Stimulated activated CD4-positive, alpha-beta T cell treated with anti-CD3 and anti-CD28 coated beads, Interleukin-12 subunit alpha, Interleukin-12 subunit beta, amount 100 ng/mL, for 24 hours (primary cell): ENCODE results near the gene GRAMD4.
A peak's percentile ranks its signal among the peaks of the same experiment; 100 is the strongest.

Experiments used
- DNase-seq, 2 experiments: peaks; one replicate each; pipeline ENCODE4 v3.0.0-alpha.2; 2020; ENCODE audit warnings: low read depth in 2 of 2

GRAMD4 gene

GRCh38 chr22:46671824-46672432, 51.7 kb downstream of the GRAMD4 start:
- DNase-seq, result no peak

GRCh38 chr22:46672731-46673130, 52.5 kb downstream of the GRAMD4 start:
- no peak for DNase-seq

- no peak for DNase-seq
Measured at GRCh38 chr22:46673205-46673604, 53.0 kb downstream of the GRAMD4 start.

- DNase-seq, result no peak
Measured at GRCh38 chr22:46673662-46674236, 53.6 kb downstream of the GRAMD4 start.

DNA sequence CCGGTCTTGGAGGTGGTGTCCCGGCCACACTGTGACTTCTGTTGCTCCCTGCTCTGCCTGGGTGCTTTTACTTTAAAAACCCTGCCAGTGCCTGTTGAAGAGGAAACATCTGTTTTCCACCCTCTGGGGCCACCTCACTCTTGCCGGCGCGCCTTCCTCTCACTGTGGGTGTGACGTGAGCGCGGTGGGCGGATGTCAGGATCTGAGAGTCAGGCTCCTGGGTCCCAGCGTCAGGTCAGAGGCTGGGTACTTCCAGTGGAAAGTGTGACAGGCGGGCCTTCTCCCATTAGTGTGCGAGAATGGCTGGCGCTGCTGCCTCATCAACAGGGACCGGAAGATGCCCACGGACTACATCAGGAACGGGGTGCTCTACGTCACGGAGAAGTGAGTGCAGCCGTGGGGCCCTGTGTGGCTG, 54.2 kb downstream of the GRAMD4 start:
- peak; percentile 89 to 98 for DNase-seq

DNA sequence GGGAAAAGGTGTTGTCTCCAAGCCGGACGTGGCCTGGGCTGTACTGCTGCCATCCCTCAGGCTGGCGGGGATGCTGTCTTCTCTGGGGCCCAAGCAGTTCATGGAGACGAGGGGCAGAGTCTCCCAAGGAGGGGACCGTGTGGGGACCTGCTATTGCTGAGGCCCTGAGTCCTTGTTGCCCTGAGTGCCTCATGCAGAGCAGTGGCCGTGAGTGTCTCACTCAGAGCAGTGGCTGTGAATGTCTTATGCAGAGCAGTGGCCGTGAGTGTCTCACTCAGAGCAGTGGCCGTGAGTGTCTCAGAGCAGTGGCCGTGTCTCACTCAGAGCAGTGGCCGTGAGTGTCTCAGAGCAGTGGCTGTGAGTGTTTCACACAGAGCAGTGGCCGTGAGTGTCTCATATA, 54.7 kb downstream of the GRAMD4 start:
- DNase-seq, result peak in 1 of 2 experiments; percentile 9

DNA sequence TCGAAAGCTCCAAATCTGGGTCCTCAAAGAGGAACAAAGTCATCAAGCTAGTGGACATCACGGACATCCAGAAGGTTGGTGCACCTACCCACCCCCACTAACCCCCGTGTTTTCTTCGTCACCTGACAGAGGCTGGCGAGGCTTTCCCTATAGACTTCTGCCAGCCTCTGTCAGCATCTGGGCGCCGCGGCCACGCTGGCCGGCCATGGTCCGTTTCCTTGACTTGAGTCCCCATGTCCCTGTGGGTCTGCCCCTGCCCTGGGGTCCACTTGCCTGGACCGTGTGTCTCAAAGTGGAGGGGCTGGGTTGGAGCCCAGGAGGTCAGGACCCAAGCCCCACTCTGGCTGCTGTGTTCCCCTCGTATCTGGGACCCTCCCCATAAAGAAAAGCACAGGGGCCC, 55.3 kb downstream of the GRAMD4 start:
- DNase-seq, result no peak

- no peak for DNase-seq
Measured at GRCh38 chr22:46675938-46676337, 55.8 kb downstream of the GRAMD4 start.

GRCh38 chr22:46676479-46676878, 56.3 kb downstream of the GRAMD4 start:
- DNase-seq, result no peak

DNA sequence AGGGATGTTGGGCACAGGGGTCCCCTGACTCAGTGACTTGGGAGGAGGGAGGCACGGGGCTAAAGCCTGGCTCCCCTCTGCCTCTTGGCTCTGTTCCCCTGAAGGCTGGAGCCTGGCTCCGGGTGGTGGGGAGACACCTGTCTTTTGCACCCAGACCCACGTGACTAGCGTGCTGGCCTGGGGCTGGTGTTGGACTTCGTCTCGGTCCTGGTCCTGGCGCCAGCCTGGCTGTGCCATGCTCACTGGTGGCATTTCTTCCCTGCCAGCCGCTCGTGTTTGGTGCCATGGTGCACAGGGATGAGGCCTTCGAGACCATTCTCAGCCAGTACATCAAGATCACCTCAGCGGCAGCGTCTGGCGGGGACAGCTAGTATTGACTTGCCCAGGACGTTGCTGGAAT, 56.7 kb downstream of the GRAMD4 start:
- DNase-seq, result no peak

DNA sequence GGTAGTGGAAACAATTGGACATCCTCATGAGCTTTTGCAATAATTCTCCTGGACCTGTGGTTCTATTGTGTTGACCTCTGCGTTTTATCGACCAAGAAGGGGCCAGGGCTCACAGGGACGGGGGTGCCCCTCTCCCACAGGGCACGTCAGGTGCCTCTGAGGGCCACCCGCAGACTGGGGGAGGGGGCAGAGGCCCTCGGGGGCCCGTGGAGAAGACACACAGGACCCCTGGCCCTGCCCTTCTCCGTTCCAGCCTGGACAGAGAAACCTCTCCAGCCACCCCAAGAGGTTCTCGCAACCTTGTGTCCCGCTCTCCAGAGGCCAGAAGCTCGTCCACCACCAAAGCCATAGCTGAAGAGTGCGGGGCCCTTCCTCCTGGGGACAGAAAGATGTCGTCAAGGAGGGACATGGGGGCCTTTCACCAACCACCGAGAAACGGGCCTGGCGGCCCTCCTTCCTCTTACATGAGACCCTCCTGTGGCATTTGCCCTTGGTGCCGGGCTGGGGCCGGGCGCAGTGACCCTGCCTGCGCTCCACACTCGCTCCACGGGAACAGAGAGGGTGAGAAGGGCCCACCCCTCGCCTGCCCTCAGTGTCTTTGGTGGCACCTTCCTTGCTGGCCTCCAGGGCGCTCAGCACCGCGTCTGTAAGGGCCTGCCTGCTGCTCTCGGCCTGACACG, 57.3 kb downstream of the GRAMD4 start:
- DNase-seq, result no peak

DNA sequence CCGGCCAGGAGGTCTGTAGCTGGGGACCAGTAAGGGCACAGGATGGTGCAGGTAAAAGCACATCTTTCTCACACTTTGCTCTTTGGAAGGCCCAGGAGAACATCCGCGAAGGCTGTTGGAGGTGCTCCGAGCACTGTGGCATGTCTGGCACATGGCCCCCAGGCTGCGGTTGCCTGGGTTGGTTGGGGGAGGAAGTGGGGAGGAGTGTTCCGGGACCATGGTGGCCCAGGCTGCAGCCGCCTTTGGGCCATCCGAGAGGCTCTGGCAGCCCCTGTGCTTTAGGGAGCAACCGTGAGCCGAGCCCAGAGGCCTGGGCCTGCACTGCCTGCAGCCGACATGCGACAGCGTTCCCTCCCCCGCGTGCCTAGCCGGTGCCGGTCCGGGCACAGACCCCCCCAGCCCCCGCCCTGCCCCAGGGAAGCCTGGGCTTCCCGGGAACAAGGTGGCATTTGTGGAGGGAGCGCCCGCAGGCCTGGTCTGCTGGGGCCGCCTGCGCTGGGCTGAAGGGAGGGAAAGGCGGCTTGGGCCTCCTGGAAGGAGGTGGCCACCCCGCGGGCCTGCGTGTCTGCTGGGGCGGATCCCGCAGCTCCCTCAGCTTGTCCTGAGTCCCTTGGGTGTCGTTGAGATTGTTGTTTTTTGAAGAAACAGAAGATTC, 57.9 kb downstream of the GRAMD4 start:
- DNase-seq, result no peak

DNA sequence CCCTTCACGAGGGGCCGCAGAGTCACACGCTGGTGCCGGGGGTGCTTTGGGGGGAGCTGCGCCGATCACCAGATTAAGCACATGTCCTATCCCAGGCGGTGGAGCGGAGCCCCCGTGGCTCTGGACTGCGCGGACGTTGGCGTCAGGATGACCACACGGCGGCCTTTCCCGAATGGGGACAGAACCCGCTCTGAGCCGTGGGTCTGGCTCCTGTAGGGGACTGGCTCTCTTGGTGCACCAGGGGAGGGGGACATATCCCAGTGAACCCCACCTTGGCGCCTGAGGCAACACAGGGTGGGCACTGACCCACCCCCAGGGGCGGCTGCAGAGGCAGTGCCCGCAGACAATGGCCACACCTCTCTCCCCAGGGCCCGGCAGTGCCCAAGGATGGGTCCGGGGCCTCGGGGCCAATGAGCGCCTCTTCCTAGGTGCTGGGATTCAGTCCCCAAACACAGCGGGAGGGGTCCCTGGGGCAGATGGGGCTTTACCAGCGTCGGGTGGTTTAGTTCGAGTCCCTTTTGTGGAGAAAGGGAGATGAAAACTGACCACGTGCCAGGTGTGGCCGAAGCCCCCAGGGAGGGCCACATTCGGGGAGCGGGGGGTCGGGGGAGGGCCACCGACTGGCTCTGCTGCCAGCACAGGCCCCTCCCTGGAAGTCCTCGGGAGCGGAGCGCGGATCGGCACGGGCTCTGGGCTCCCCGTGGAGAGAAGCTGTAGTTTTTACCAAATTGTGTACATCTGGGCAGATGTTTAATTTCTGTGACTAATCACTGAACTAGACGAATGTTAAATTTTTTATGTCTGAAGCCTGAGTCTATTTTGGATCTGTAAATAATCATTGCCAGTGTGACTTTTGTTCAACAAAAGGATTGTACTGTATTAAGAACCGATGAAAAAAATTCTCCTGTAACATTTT, 58.9 kb downstream of the GRAMD4 start:
- DNase-seq, result no peak

DNA sequence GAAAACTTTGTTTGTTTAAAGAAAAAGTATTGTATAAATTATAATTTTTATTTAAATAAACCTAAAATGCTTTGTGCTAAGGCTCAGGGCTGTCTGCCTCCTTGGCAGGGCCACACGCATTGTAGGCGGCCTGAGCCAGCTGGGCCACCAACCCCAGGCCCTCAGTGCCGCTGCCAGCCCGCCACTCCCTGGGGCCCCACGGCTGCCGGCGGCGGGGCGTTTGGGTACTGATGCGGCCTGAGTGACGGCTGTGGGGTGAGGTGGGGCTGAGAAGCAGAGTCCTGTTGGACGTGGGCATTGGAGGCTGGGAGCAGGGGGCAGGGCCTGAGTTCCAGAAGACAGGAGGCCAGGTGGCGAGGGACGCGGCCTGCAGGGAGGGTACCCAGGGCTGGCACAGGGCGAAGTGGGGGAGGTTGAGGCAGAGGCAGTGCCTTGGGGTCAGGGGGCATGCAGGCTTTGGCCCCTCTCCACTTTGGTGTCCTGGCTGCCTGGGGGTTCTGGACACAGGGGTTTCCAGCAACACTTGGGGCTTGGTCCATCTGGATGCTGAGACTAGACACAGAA, 59.6 kb downstream of the GRAMD4 start:
- no peak for DNase-seq

DNA sequence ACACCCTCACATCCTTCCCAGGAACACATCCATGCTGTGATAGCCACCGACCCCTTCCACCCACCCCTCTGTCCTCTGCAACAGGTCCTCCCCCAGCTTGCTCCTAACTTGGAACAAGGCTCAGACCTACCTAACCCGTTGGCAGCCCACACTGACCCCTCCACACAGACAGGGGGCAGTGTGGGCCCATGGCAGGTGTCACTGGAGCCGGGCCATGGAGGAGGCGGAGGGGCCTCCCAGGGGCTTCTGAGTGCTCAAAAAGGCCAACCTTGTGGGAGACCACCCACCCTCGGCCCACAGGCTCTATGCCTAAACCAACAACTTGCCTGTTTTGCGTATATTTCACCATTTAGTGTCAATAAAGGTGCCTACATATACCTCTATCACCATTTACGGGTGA, 60.8 kb downstream of the GRAMD4 start:
- DNase-seq, result no peak

- DNase-seq, result no peak
Measured at GRCh38 chr22:46682011-46682731, 62.0 kb downstream of the GRAMD4 start.

DNA sequence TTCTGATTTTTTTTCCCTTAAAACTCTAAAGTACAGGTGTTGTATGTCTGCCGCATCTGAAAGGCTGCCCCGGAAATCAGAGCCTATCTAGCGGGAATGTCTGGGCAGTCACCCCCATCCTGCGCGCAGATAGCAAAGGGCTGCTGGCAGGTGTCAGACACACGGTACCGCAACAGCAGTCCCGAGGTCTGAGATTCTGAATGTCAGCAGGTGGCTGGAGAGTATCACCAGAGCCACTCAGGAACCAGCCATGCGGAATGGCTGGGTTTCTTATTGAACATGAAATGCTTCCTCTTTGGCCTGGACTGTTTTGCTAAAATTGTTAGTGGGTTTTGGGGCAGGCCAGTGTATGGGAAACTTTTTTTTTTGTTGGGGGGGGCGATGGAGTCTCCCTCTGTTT, 64.5 kb downstream of the GRAMD4 start:
- DNase-seq, result no peak

DNA sequence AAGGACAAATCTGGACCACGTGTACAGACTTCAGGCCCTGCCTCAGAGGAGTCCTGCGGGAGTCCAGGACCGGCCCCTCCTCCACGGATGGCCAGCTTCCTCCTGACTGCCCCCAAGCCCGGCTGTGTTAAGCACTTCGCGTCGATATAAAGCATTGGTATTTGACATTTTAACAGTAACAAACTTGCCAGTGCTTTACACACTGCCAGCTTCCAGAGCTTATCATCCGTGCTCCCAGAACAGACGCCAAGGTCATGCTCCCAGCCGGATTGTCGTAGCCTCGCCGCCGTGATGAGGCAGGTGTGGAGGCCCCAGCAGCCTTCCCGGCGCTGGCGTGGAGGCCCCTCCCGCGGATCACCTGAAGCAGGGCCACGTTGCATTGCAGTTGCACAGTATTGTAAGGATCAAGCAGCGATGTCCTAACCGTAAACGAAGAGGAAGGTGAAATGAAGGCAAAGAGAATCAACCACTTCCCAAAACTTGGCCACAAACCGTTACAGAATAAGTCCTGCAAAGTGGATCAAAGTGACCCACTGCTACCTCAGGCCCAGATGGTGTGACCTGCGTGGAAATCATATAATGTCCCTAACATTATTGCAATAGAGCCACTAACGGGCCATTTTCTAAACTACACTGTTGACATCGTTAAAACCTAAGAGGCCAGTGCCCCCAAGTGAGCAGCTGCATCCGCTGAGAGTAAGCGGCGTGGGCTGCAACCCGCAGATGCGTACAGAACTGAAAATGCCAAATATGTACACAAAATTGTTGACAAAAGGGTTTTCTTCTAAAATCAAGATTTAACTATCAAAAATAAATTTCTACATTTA, 66.2 kb downstream of the GRAMD4 start:
- no peak for DNase-seq

DNA sequence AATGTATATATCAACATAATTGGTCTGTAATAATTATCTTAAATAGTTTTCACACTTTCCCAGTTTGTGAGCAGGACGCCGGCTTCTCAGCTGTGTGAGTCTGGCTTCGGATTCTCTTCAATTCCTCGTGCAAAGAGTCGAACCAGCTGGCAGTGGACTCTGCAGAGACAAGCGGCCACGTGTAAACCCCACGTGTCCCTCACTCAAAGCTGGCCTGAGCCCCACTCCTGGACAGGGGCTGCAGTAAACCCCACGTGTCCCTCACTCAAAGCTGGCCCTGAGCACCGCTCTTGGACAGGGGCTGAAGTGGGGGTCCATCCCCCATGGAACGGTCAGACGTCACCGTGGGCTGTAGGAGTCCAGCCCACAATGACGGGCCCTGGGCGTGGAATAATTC, 66.9 kb downstream of the GRAMD4 start:
- no peak for DNase-seq

- DNase-seq, result no peak
Measured at GRCh38 chr22:46687460-46687859, 67.3 kb downstream of the GRAMD4 start.
